Neural crest cell (in vitro differentiated cells): ENCODE measurements around the gene MGMT. TPM values are rescaled to one million over a fixed set of nuclear protein-coding genes. Genes with fewer than 3 reads are reported as not detected.

Experiments
- DNase-seq: peaks from one replicate; pipeline ENCODE4 v3.0.0; 2021; ENCODE audit warnings: low read depth, mixed read lengths, low spot score
- H3K27ac Mint-ChIP-seq: one replicate; pipeline ENCODE4 v1.8.0; 2021; ENCODE audit warnings: mild to moderate bottlenecking, mixed read lengths; ENCODE audit not compliant: unreplicated experiment
- H3K27me3 Mint-ChIP-seq: 2 replicates; pipeline ENCODE4 v1.8.0; 2021; ENCODE audit warnings: low read depth, mild to moderate bottlenecking, mixed read lengths
- H3K36me3 Mint-ChIP-seq: 2 replicates; pipeline ENCODE4 v1.8.0; 2021; ENCODE audit warnings: low read depth, mild to moderate bottlenecking, mixed read lengths
- H3K4me1 Mint-ChIP-seq: 2 replicates; pipeline ENCODE4 v1.8.0; 2021; ENCODE audit warnings: mixed read lengths
- H3K4me3 Mint-ChIP-seq: one replicate; pipeline ENCODE4 v1.8.0; 2021; ENCODE audit warnings: mild to moderate bottlenecking, mixed read lengths
- H3K9me3 Mint-ChIP-seq: 2 replicates; pipeline ENCODE4 v1.8.0; 2021; ENCODE audit warnings: mixed read lengths
- CTCF ChIP-seq: fragments of 200-600 bp; sonication (generic); conservative IDR thresholded peaks from 2 replicates; pipeline ENCODE4 v1.5.0; 2021; ENCODE audit warnings: antibody characterized with exemption, mild to moderate bottlenecking
- total RNA-seq: library from RNA; stranded (reverse); gene quantifications from 2 replicates; pipeline ENCODE4 v1.2.1, GENCODE V29; 2021

MGMT gene
- total RNA-seq, 1 donor from 2014 or later, result 15.8 TPM

DNA sequence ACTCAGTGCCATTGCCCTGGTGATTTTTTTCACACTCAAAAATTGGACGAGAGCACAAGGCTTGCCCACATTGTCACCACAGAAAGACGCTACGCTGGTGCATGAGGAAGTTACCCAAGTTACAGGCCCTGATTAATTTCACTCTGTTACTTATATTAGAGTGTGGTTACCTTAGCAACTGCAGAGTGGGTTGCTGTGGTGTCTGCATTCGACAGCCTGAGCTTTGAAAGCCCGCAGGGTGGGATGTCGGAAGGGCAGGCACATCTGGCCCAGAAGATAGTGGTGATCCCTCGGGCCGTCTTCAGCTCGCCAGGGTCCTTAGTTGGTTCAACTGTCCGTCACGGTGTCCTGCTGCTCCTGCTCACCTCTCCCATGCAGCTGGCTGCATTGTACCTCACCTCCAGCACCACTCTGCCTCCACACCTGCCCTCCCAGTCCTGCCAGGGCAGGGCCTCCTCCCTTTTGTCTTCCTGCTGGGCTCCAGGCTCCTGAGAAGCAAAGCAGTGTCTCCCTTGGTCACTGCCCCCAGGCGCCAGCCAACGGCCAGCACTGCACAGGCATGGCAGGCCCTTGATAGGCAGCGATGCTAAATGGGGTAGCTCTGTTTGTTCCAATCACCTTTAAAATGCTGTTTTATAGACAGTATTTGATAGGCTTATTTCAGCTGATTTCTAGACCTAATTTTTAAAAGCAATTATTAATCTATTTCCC, 329.8 kb downstream of the MGMT start:
- Mint-ChIP-seq H3K27me3 (no peaks in the 10 kb centered on the region), H3K9me3 (peaks cover 2% of the 10 kb centered on the region), H3K27ac (no peak overlapping the region), H3K4me3 (no peak overlapping the region), H3K4me1 (peaks cover 3% of the 10 kb centered on the region), H3K36me3 (peaks cover 8% of the 10 kb centered on the region)
- DNase-seq, result no peak
- TF ChIP-seq CTCF, result no peak

GRCh38 chr10:129799942-129800341, 332.9 kb downstream of the MGMT start:
- no peak for DNase-seq
- no peak overlapping the region for H3K27ac Mint-ChIP-seq
- H3K9me3 Mint-ChIP-seq, result peaks cover 5% of the 10 kb centered on the region
- no peak overlapping the region for H3K4me3 Mint-ChIP-seq
- TF ChIP-seq CTCF, result no peak
- no peaks in the 10 kb centered on the region for H3K27me3 Mint-ChIP-seq
- H3K36me3 Mint-ChIP-seq, result peaks cover 4% of the 10 kb centered on the region
- no peaks in the 10 kb centered on the region for H3K4me1 Mint-ChIP-seq

DNA sequence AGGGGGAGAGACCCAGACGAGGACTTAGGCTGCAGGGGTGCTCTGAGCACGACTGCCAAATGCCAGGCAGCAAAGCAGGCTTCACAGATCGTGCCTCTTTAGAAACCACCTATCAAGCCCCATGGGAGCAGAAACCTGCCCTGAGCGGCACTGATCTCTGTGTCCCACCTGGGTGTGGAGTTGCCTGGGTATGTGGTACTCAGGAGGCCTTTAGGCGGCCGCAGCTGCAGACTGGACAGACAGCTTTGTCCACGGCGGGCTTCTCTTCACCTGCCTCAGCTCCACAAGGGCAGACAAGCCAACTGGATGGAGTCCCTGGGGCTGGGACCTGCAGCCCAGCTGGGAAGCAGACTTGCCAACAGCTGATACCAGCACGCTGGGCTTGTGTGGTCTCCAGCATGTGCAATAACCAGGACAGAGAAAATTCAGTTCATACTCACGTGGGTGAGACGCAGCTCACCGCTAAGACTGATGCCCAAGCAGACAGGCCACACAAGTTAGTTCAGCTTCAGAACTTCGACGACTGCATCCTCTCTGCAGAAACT, 333.8 kb downstream of the MGMT start:
- no peak for DNase-seq
- Mint-ChIP-seq H3K27ac (no peak overlapping the region), H3K27me3 (no peaks in the 10 kb centered on the region), H3K36me3 (peaks cover 4% of the 10 kb centered on the region), H3K9me3 (peaks cover 7% of the 10 kb centered on the region), H3K4me3 (no peak overlapping the region), H3K4me1 (no peaks in the 10 kb centered on the region)
- no peak for TF ChIP-seq CTCF

GRCh38 chr10:129807211-129807610, 340.2 kb downstream of the MGMT start:
- H3K9me3 Mint-ChIP-seq, result peaks cover 10% of the 10 kb centered on the region
- H3K36me3 Mint-ChIP-seq, result peaks cover 6% of the 10 kb centered on the region
- no peak for DNase-seq
- no peak overlapping the region for H3K4me3 Mint-ChIP-seq
- no peak for TF ChIP-seq CTCF
- H3K4me1 Mint-ChIP-seq, result peaks cover 16% of the 10 kb centered on the region
- peak overlapping the region; percentile 51 for H3K27ac Mint-ChIP-seq
- H3K27me3 Mint-ChIP-seq, result no peaks in the 10 kb centered on the region

DNA sequence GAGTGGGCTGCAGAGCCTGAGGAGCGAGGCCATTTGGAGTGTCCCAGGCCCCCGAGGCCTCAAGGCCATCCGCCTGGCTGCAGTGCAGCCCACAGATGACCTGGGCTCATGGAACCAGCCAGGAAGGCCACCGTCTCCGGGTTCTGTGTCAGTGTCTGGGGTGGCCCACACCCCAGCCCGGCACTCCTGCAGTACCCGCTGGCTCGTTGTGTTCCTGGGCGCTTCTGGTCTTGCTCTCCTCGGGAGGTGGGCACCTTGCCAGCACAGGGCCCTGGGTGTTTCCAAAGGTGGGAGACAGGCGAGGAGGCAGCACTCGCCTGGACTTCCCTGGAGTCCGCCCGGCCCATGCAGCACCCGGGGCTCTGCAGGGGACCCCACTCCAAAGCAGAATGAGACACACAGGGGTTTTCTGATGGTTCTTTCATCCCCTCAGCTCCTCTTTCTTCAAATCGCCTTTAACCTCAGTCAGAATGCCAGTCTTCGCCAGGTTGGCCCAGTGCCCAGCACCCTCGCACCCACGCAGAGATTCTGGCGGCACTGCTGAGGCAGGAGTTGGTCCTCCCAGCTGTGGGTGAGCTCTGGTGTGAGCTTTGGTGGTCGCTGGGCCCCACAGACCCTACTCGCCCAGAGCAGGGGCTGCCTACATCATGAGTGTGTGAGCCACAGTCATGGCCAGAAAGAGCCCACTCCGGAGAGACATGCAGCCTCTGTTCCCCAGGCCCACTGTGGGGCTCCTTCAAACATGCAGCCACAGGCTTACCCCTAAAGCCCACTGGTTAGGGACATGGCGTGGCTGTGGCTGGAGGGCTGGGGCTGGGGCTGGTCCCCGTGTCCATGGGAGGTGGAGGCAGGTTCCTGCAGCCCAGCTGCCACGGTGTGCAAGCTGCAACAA, 341.3 kb downstream of the MGMT start:
- H3K4me3 Mint-ChIP-seq, result no peak overlapping the region
- TF ChIP-seq CTCF, result no peak
- H3K36me3 Mint-ChIP-seq, result peaks cover 4% of the 10 kb centered on the region
- DNase-seq, result no peak
- H3K9me3 Mint-ChIP-seq, result peaks cover 8% of the 10 kb centered on the region
- no peaks in the 10 kb centered on the region for H3K27me3 Mint-ChIP-seq
- peaks cover 19% of the 10 kb centered on the region for H3K4me1 Mint-ChIP-seq
- H3K27ac Mint-ChIP-seq, result peak overlapping the region; percentile 57
